GM12865 (cell line): ENCODE measurements around the gene CMTM4.

Source experiments
- DNase-seq: peaks from one replicate; pipeline ENCODE4 v3.0.0; 2010; ENCODE audit warnings: low read depth
- H3K4me3 ChIP-seq: 2 replicates; pipeline ENCODE4 v1.5.1; 2011; ENCODE audit warnings: mild to moderate bottlenecking, low read depth, low read length, control low read depth
- CTCF ChIP-seq: IDR thresholded peaks from 2 replicates; pipeline ENCODE4 v1.5.1; 2011; ENCODE audit warnings: low read length, control low read depth, low read depth, inconsistent platforms; ENCODE audit not compliant: insufficient read depth; ENCODE audit errors: missing control alignments

The CMTM4 gene

GRCh38 chr16:66717112-66717675, 20.7 kb upstream of the CMTM4 start:
- peak; percentile 18 for DNase-seq
- no peak for TF ChIP-seq CTCF
- no peak overlapping the region for H3K4me3 ChIP-seq

GRCh38 chr16:66714654-66715307, 18.2 kb upstream of the CMTM4 start:
- DNase-seq, result no peak
- no peak overlapping the region for H3K4me3 ChIP-seq
- no peak for TF ChIP-seq CTCF

GRCh38 chr16:66714062-66714461, 17.5 kb upstream of the CMTM4 start:
- DNase-seq, result no peak
- no peak overlapping the region for H3K4me3 ChIP-seq
- TF ChIP-seq CTCF, result no peak

DNA sequence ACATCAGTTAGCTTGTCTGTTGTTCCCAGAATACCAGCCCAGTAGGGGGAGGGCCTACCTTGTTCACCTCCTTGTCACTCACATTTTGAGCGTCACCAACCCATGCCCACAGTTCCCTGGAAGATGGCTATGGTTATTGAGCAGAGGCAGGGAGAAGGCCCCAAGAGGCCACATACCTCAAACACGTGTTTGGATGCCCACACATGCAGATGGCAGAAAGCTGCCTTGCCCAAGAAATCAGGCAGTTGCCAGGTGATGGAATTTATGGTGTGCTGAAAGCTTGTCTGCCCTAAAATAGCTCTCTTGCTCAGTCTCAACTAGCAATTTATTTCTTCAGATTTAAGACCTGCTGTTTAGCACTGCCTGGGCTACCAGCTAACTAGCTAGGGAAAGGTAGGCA, 16.5 kb upstream of the CMTM4 start:
- no peak overlapping the region for H3K4me3 ChIP-seq
- no peak for DNase-seq
- no peak for TF ChIP-seq CTCF

- no peak for TF ChIP-seq CTCF
- DNase-seq, result no peak
- H3K4me3 ChIP-seq, result no peak overlapping the region
Observed at GRCh38 chr16:66712512-66712911, 16.0 kb upstream of the CMTM4 start.

DNA sequence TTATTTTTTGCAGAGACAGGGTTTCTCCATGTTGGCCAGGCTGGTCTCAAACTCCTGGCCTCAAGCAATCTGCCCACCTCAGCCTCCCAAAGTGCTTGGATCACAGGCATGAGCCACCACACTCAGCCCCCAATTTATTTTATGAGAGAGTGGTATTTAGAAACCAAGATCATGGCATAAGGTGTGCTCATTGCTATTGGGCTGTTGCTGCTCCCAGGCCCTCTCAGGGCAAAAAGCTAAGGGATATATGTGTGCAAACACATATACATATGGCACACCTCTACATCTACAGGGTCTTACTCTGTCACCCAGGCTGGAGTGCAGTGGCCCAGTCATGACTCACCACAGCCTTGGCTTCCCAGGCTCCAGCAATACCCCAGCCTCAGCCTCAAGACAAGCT, 15.0 kb upstream of the CMTM4 start:
- no peak for TF ChIP-seq CTCF

DNA sequence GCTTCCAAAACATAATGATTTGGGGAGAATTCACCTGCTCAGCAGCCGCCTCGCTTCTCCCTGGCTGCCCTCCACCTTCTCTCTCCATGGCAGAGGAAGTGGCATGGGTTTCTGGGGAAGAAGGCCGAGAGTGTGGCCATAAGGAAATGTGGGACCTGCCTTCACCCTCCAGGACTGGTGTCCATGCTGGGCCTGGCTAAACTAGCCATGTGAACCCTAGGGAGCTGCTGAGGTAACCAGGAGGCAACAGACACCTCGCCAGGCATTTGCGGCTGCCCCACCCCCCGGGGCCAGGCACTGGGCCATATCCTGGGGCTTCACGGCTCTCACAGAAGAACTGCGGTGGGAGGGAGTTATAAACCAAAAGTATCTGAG, 9.9 kb upstream of the CMTM4 start:
- H3K4me3 ChIP-seq, result no peak overlapping the region
- TF ChIP-seq CTCF, result no peak

More for the DNA sequence above, 15.0 kb upstream of the CMTM4 start:
- H3K4me3 ChIP-seq, result no peak overlapping the region
- DNase-seq, result no peak

More for the DNA sequence above, 9.9 kb upstream of the CMTM4 start:
- no peak for DNase-seq
